GM18867 (cell line): ENCODE results near the gene TICAM2.

ENCODE experiments used
- ATAC-seq: cut with Tn5 transposase; IDR thresholded peaks from one replicate; pipeline ENCODE4 v1.9.1; 2021; ENCODE audit warnings: mild to moderate bottlenecking, moderate library complexity; ENCODE audit not compliant: unreplicated experiment

The TICAM2 gene

GRCh38 chr5:115541611-115542010, 60.7 kb downstream of the TICAM2 start:
- no peak for ATAC-seq

GRCh38 chr5:115535479-115536035, 66.7 kb downstream of the TICAM2 start:
- no peak for ATAC-seq

GRCh38 chr5:115532517-115532916, 69.8 kb downstream of the TICAM2 start:
- no peak for ATAC-seq

- ATAC-seq: no peak
These were observed 70.4 kb downstream of the TICAM2 start for GRCh38 chr5:115531787-115532367.

GRCh38 chr5:115531380-115531779, 70.9 kb downstream of the TICAM2 start:
- ATAC-seq: no peak

- ATAC-seq: no peak
These were observed 71.9 kb downstream of the TICAM2 start for GRCh38 chr5:115530426-115530825.
